SK-N-SH treated with all-trans-retinoic acid at 6 μM for 48 hours (cell line): ENCODE data around the gene DHH.

Experiments
- ARNTL ChIP-seq: fragments of 450-650 bp; formaldehyde crosslinking; IDR thresholded peaks from 2 replicates; pipeline ENCODE4 v1.5.0; 2020; ENCODE audit warnings: low read depth, mild to moderate bottlenecking, moderate library complexity, borderline replicate concordance
- ESRRG ChIP-seq: fragments of 250-450 bp; sonication (Bioruptor Pico); IDR thresholded peaks from 2 replicates; pipeline ENCODE4 v1.6.1; 2021; ENCODE audit warnings: mild to moderate bottlenecking
- ISL1 ChIP-seq: fragments of 250-450 bp; sonication (Bioruptor Pico); IDR thresholded peaks from 2 replicates; pipeline ENCODE4 v2.1.2; 2022; ENCODE audit warnings: mild to moderate bottlenecking, moderate library complexity
- OSR1 ChIP-seq: fragments of 250-450 bp; sonication (Bioruptor Pico); IDR thresholded peaks from 2 replicates; pipeline ENCODE4 v1.8.0; 2022; ENCODE audit warnings: moderate library complexity, mild to moderate bottlenecking, inconsistent platforms
- PATZ1 ChIP-seq: fragments of 250-450 bp; sonication (Bioruptor Pico); IDR thresholded peaks from 2 replicates; pipeline ENCODE4 v1.8.0; 2020; ENCODE audit warnings: mild to moderate bottlenecking, moderate library complexity, borderline replicate concordance
- TOX ChIP-seq: fragments of 250-450 bp; sonication (Bioruptor Pico); IDR thresholded peaks from 2 replicates; pipeline ENCODE4 v1.8.0; 2021; ENCODE audit warnings: mild to moderate bottlenecking, moderate library complexity, borderline replicate concordance
- TSHZ2 ChIP-seq: fragments of 250-450 bp; sonication (Bioruptor Pico); IDR thresholded peaks from 2 replicates; pipeline ENCODE4 v1.5.0; 2020; ENCODE audit warnings: mild to moderate bottlenecking, moderate library complexity
- ZC3H10 ChIP-seq: fragments of 250-450 bp; sonication (Bioruptor Pico); IDR thresholded peaks from 2 replicates; pipeline ENCODE4 v1.5.1; 2021; ENCODE audit warnings: mild to moderate bottlenecking, moderate library complexity
- ZFP3 ChIP-seq: fragments of 250-450 bp; sonication (Bioruptor Pico); IDR thresholded peaks from 2 replicates; pipeline ENCODE4 v1.5.0; 2020; ENCODE audit warnings: mild to moderate bottlenecking, moderate library complexity
- ZNF565 ChIP-seq: fragments of 450-650 bp; formaldehyde crosslinking; conservative IDR thresholded peaks from 2 replicates; pipeline ENCODE4 v1.5.0; 2020; ENCODE audit warnings: low read depth, mild to moderate bottlenecking, moderate library complexity
- ZNF8 ChIP-seq: fragments of 450-650 bp; formaldehyde crosslinking; IDR thresholded peaks from 2 replicates; pipeline ENCODE4 v1.5.0; 2020; ENCODE audit warnings: mild to moderate bottlenecking, moderate library complexity

GRCh38 chr12:49109641-49110463 lies 15.3 kb upstream of the DHH start:
- TF ChIP-seq ZNF8 (CRISPR knock-in tag) (no peak), ESRRG (CRISPR knock-in tag) (no peak), TSHZ2 (CRISPR knock-in tag) (no peak), ZNF565 (CRISPR knock-in tag) (no peak), ARNTL (CRISPR knock-in tag) (no peak), PATZ1 (CRISPR knock-in tag) (no peak), OSR1 (CRISPR knock-in tag) (no peak), ZC3H10 (CRISPR knock-in tag) (no peak), TOX (CRISPR knock-in tag) (no peak), ZFP3 (CRISPR knock-in tag) (no peak), ISL1 (CRISPR knock-in tag) (no peak)
